ENCODE results near the gene ZNF101. TPM values are rescaled to one million over a fixed set of nuclear protein-coding genes. Genes with fewer than 3 reads are reported as not detected.

ZNF101 gene
- total RNA-seq, 4 donors from 2014 or later = 7.2 to 13.6 (median 7.8) TPM

GRCh38 chr19:19630426-19630825, 38.2 kb upstream of the ZNF101 start:
- Histone ChIP-seq H3K36me3 (peaks cover 29% of the 10 kb centered on the region), H3K9me3 (no peaks in the 10 kb centered on the region), H3K27ac (no peak overlapping the region), H3K4me1 (peaks cover 19% of the 10 kb centered on the region), H3K4me3 (no peak overlapping the region), H3K27me3 (no peaks in the 10 kb centered on the region)
- 100% methylated on average over 2 of the region's 2 CpGs for WGBS
- no peak for TF ChIP-seq POLR2A (IDR thresholded peaks at IDR 0.05)
- TF ChIP-seq CTCF (IDR thresholded peaks at IDR 0.05) = no peak
- TF ChIP-seq POLR2AphosphoS5 (IDR thresholded peaks at IDR 0.05) = no peak
- TF ChIP-seq EP300 (IDR thresholded peaks at IDR 0.05) = no peak
- DNase-seq (ENCODE audit: low spot score in 2 of 2) = no peak

DNA sequence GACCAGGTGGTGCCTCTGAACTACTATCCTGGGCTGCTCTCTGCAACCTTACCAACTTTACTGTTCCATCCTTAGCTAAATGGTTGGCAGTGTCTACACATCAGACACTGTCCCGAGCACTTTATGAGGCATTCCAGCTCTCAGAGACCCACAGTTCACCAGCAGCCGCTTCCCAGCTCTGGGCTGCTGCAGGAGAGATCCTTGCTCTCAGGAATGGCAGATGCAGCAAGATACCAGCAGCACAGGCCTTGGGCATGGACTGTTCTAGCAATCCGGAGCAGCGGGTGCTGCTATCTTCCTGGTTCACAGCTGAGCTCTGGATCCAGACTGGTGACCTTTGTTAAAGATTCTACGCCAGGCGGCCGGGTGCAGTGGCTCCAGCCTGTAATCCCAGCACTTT, 37.3 kb upstream of the ZNF101 start:
- WGBS = 94% methylated on average over 3 of the region's 7 CpGs
- no peak overlapping the region for H3K4me3 ChIP-seq
- TF ChIP-seq EP300 (IDR thresholded peaks at IDR 0.05) (no peak), POLR2A (IDR thresholded peaks at IDR 0.05) (no peak), CTCF (IDR thresholded peaks at IDR 0.05) (no peak), POLR2AphosphoS5 (IDR thresholded peaks at IDR 0.05) (no peak)
- H3K36me3 ChIP-seq = peaks cover 34% of the 10 kb centered on the region
- H3K27me3 ChIP-seq = no peaks in the 10 kb centered on the region
- H3K27ac ChIP-seq = no peak overlapping the region
- no peaks in the 10 kb centered on the region for H3K9me3 ChIP-seq
- peaks cover 19% of the 10 kb centered on the region for H3K4me1 ChIP-seq
- DNase-seq (ENCODE audit: low spot score in 2 of 2) = no peak

DNA sequence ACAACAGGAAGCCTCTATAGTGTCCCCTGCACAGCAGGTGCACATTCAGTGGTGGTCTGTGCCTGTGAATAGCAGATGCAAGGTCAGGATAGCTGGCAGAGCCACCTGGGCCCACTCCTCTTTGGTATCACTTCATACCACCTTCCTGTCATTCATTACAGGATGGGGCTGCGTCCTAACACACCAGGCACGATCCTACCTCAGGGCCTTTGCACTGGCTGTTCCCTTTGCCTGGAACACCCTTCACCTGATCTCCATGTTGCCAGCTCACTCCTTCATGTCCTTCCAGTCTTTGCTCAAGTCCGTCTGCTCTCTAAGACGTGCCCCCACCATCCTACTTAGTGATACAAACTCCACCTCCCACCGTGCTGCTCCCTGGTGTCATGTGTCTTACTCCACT, 36.0 kb upstream of the ZNF101 start:
- TF ChIP-seq POLR2AphosphoS5 (IDR thresholded peaks at IDR 0.05) = no peak
- TF ChIP-seq CTCF (IDR thresholded peaks at IDR 0.05) = no peak
- no peak for TF ChIP-seq EP300 (IDR thresholded peaks at IDR 0.05)
- TF ChIP-seq POLR2A (IDR thresholded peaks at IDR 0.05) = no peak
- H3K4me1 ChIP-seq = peaks cover 14% of the 10 kb centered on the region
- WGBS = 85% methylated on average over 5 of the region's 5 CpGs
- H3K27ac ChIP-seq = no peak overlapping the region
- DNase-seq (ENCODE audit: low spot score in 2 of 2) = no peak
- H3K27me3 ChIP-seq = no peaks in the 10 kb centered on the region
- no peak overlapping the region for H3K4me3 ChIP-seq
- H3K9me3 ChIP-seq = no peaks in the 10 kb centered on the region
- H3K36me3 ChIP-seq = peaks cover 44% of the 10 kb centered on the region

GRCh38 chr19:19633711-19634515, 34.7 kb upstream of the ZNF101 start:
- no peaks in the 10 kb centered on the region for H3K9me3 ChIP-seq
- peaks cover 52% of the 10 kb centered on the region for H3K36me3 ChIP-seq
- TF ChIP-seq CTCF (IDR thresholded peaks at IDR 0.05) = no peak
- TF ChIP-seq EP300 (IDR thresholded peaks at IDR 0.05) = no peak
- no peak for TF ChIP-seq POLR2A (IDR thresholded peaks at IDR 0.05)
- no peak for TF ChIP-seq POLR2AphosphoS5 (IDR thresholded peaks at IDR 0.05)
- H3K4me3 ChIP-seq = no peak overlapping the region
- no peak overlapping the region for H3K27ac ChIP-seq
- 92% methylated on average over 22 of the region's 22 CpGs for WGBS
- no peaks in the 10 kb centered on the region for H3K27me3 ChIP-seq
- DNase-seq (ENCODE audit: low spot score in 2 of 2) = no peak
- peaks cover 1% of the 10 kb centered on the region for H3K4me1 ChIP-seq

- no peak overlapping the region for H3K4me3 ChIP-seq
- DNase-seq (ENCODE audit: low spot score in 2 of 2) = no peak
- no peaks in the 10 kb centered on the region for H3K4me1 ChIP-seq
- no peak overlapping the region for H3K27ac ChIP-seq
- H3K27me3 ChIP-seq = no peaks in the 10 kb centered on the region
- peaks cover 52% of the 10 kb centered on the region for H3K36me3 ChIP-seq
- 94% methylated on average over 19 of the region's 36 CpGs for WGBS
- H3K9me3 ChIP-seq = no peaks in the 10 kb centered on the region
- no peak for TF ChIP-seq POLR2A (IDR thresholded peaks at IDR 0.05)
- no peak for TF ChIP-seq POLR2AphosphoS5 (IDR thresholded peaks at IDR 0.05)
- no peak for TF ChIP-seq CTCF (IDR thresholded peaks at IDR 0.05)
- TF ChIP-seq EP300 (IDR thresholded peaks at IDR 0.05) = no peak
Measured at GRCh38 chr19:19634516-19635312, 33.9 kb upstream of the ZNF101 start.

Measured in suprapubic skin (tissue), 4 donors.